Measurements from ENCODE around the gene MUC6.

The MUC6 gene

GRCh38 chr11:1009371-1009770, 27.1 kb downstream of the MUC6 start:
- no peak for DNase-seq (ENCODE audit: low read depth in 3 of 3, low spot score in 1 of 3)

GRCh38 chr11:1008803-1009145, 27.7 kb downstream of the MUC6 start:
- no peak for DNase-seq (ENCODE audit: low read depth in 3 of 3, low spot score in 1 of 3)

DNA sequence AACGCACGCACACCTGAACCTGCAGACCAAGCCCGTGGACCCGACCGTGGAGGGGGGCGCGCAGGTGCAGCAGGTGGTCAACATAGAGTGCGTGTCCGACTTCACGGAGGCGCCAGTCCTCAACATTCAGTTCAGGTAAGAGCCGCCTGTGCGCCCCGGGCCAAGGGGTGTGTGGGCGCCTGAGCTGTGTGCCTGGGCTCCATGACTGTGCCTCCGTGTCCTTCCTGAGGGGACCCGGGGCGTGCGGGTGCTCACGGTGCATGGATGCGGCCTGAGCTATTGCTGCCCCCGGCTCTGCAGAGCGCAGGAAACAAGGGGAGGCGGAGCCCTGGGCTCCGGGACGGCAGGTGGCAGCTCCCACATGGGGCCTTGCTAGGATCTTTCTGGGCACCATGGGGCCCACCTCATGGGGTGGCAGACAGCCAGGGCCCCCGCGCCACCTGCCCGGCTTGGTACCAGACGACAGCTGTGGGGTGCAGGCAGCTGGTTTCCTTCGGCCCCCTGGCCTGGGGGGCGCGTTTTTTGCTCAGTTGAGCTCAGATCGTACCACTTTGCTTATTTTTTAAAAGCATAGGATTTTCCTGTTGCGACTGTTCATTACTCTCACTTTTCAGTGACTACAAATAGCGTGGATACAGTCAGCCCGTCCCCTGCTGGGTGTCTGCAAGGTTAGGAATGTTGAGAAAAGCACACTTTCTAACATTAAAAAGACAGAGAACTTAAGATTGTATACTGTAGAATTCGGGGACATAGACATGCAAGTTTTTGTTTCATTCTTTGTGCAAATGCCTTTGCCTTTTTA, 28.3 kb downstream of the MUC6 start:
- DNase-seq (ENCODE audit: low read depth in 3 of 3, low spot score in 1 of 3): no peak

DNA sequence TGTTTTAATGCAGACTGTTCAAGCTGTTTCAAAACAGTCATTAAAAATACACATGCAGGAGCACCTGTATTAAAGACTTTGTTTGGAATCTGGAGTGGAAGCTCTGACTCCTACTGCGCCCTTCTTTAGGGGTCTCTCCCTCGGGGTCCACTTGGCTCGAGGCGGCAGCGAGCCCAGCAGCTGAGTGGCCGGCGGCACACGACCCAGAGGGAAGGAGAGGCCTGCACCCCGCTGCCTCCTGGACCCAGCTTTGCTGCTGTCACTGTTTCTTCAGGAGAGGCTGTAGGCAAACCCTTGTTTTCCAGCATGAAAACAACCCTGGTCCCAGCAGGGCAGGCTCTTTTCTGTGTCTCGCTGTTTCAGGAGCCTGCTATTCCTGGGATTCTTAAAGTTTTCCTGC, 29.2 kb downstream of the MUC6 start:
- no peak for DNase-seq (ENCODE audit: low read depth in 3 of 3, low spot score in 1 of 3)

- no peak for DNase-seq (ENCODE audit: low read depth in 3 of 3, low spot score in 1 of 3)
Observed at GRCh38 chr11:1006762-1007161, 29.8 kb downstream of the MUC6 start.

- no peak for DNase-seq (ENCODE audit: low read depth in 3 of 3, low spot score in 1 of 3)
Observed at GRCh38 chr11:1005928-1006327, 30.6 kb downstream of the MUC6 start.

DNA sequence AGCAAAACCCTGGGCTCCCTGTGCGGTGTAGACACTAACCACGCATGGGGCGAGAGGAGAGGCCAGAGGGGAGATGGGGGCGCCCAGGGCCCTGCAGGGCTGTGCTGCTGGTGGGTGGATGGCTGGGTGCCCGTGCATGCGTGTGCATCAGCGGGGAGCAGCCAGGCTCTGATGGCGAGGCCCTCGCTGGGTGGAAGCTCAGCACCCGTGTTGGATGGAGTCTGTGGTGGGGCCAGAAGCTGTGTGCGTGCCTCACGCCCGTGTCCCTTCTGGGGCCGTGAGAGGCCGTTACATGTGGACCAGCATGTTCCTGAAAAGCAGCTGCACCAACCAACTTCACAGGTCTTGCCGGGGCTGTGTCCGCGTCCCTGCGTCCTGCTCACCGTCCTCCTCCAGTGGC, 33.4 kb downstream of the MUC6 start:
- DNase-seq (ENCODE audit: low read depth in 3 of 3, low spot score in 1 of 3): no peak

- DNase-seq (ENCODE audit: low read depth in 3 of 3, low spot score in 1 of 3): no peak
Observed at GRCh38 chr11:1002406-1002984, 34.0 kb downstream of the MUC6 start.

- DNase-seq (ENCODE audit: low read depth in 3 of 3, low spot score in 1 of 3): no peak
Observed at GRCh38 chr11:1001617-1002405, 34.7 kb downstream of the MUC6 start.

GRCh38 chr11:1000357-1001278, 35.9 kb downstream of the MUC6 start:
- DNase-seq (ENCODE audit: low read depth in 3 of 3, low spot score in 1 of 3): no peak

GRCh38 chr11:999009-999408, 37.5 kb downstream of the MUC6 start:
- DNase-seq (ENCODE audit: low read depth in 3 of 3, low spot score in 1 of 3): no peak

- DNase-seq (ENCODE audit: low read depth in 3 of 3, low spot score in 1 of 3): no peak
Observed at GRCh38 chr11:997907-998306, 38.6 kb downstream of the MUC6 start.

GRCh38 chr11:996681-997080, 39.8 kb downstream of the MUC6 start:
- DNase-seq (ENCODE audit: low read depth in 3 of 3, low spot score in 1 of 3): no peak

GRCh38 chr11:995752-996420, 40.6 kb downstream of the MUC6 start:
- no peak for DNase-seq (ENCODE audit: low read depth in 3 of 3, low spot score in 1 of 3)

DNA sequence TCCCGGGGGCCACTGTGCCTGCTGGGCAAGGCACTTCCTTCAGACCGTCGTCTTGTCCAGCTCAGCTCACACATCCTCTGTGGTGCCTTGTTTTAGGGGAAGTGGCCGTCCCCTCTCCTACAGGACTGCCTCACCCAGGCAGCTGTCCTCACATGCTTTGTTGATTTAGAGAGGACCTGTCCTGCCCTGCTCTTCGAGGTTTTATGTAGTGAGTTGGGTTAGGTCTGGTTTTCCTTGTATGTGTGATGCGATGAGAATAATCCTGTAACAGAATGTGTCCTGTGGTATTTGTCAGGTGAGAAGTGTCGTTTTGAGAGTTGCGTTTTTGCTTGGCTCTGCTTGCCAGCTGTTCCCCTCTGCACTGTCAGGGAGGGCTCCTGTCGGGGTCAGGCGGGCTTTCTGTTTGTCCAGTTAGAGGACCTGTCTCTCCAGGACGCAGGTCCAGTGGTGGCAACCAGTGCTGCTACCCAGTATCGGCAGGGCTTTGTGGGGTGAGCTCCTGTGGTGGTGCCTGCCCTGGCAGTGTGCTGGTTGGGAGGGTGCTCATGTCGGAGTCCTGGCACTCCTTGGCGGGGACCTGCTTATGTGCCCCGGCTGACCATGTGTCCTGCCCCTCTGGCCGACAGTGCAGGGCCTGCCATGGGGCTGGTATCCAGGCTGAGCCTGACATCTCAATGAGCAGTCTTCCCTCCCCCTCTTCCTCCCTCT, 41.3 kb downstream of the MUC6 start:
- no peak for DNase-seq (ENCODE audit: low read depth in 3 of 3, low spot score in 1 of 3)

DNA sequence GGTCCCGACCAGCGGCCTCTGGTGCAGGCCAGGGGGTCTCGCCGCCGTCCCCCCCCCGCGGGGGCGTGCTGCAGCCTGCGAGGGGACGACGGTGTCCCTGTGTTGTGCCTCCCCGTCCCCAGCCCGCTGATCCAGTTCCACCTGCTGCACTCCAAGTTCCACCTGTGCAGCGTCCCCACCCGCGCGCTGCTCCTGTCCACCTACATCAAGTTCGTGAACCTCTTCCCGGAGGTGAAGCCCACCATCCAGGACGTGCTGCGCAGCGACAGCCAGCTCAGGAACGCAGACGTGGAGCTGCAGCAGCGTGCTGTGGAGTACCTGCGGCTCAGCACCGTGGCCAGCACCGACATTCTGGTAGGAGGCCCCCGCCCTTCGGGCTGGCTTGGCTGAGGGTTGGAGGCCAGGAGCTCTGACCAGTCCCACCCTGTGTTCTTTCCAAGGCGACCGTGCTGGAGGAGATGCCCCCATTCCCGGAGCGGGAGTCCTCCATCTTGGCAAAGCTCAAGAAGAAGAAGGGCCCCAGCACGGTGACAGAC, 42.8 kb downstream of the MUC6 start:
- no peak for DNase-seq (ENCODE audit: low read depth in 3 of 3, low spot score in 1 of 3)

DNA sequence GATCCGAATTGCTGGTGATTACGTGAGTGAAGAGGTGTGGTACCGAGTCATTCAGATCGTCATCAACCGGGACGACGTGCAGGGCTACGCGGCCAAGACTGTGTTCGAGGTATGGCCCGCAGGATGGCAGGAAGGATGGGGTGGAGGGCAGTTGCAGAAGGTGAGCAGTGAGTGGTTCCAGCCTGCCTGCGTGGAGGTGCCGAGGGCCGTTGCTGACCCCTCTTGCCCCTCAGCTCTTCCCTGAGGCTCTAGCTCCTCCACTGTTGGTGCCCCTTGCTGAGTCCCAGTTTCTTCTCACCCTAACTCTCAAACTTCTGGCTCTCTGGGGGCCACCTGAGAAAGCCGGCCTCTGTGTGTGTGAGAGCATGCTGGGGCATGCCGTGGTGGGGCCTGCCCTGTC, 43.9 kb downstream of the MUC6 start:
- DNase-seq (ENCODE audit: low read depth in 3 of 3, low spot score in 1 of 3): no peak

DNA sequence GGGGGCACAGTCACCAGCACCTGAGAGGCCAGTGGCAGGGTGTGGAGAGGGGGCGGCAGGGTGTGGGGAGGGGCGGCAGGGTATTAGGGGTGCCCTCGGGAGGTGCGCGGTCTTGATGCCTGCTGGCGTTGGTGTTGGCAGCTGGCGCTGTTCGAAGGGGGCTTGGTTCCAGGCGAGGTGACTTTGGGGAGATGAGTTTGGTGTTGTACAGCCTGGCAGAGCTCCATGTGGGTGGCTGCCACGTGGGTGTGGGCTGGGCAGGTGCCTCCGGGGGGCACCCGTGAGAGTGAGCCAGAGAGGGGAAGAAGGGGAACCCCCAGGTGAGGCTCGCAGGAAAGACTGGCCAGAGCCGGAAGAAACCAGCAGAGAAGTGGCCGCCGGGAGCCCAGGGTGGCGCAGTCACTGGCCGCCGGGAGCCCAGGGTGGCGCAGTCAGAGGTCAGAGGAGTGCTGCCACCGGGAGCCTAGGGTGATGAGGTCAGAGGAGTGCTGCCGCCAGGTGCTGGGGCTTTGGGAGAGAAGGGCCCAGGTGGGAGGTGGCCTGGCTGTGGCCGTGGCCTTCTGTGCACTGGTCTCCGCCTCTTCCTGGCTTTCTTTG, 44.7 kb downstream of the MUC6 start:
- no peak for DNase-seq (ENCODE audit: low read depth in 3 of 3, low spot score in 1 of 3)

GRCh38 chr11:991034-991433, 45.5 kb downstream of the MUC6 start:
- no peak for DNase-seq (ENCODE audit: low read depth in 3 of 3, low spot score in 1 of 3)

All from stimulated activated CD4-positive, alpha-beta T cell treated with anti-CD3 and anti-CD28 coated beads, TNF-alpha, amount 100 ng/mL, for 1 hour (primary cell).